GM23338 (cell line): ENCODE data around the gene ITGA8. TPM values are rescaled to one million over a fixed set of nuclear protein-coding genes. Genes with fewer than 3 reads are reported as not detected.

ENCODE experiments used
- ATAC-seq: fragments of 200-7000 bp; cut with Tn5 transposase; 3 replicates; pipeline ENCODE4 v1.9.1; 2020
- DNase-seq: peaks from one replicate; pipeline ENCODE4 v3.0.0-alpha.2; 2015; ENCODE audit warnings: low spot score
- H2AFZ ChIP-seq: fragments of 200-600 bp; sonication (generic); 2 replicates; pipeline ENCODE4 v1.8.0; 2016; ENCODE audit warnings: antibody characterized with exemption, mild to moderate bottlenecking, moderate library complexity
- H3F3A ChIP-seq: fragments of 200-600 bp; sonication (generic); replicated peaks from 2 replicates; pipeline ENCODE4 v1.8.0; 2017; ENCODE audit warnings: antibody characterized with exemption, mixed run types, low read depth
- H3K27ac ChIP-seq: fragments of 200-600 bp; sonication (generic); 2 replicates; pipeline ENCODE4 v1.6.1; 2016; ENCODE audit warnings: low read depth
- H3K27me3 ChIP-seq: fragments of 200-600 bp; sonication (generic); 2 replicates; pipeline ENCODE4 v1.8.0; 2016; ENCODE audit warnings: mild to moderate bottlenecking, mixed run types, moderate library complexity; ENCODE audit not compliant: insufficient read depth
- H3K36me3 ChIP-seq: fragments of 200-600 bp; sonication (generic); 2 replicates; pipeline ENCODE4 v1.8.0; 2016; ENCODE audit warnings: mild to moderate bottlenecking; ENCODE audit not compliant: insufficient read depth
- H3K4me1 ChIP-seq: fragments of 200-600 bp; sonication (generic); 2 replicates; pipeline ENCODE4 v1.8.0; 2016; ENCODE audit warnings: mild to moderate bottlenecking, moderate library complexity; ENCODE audit not compliant: insufficient read depth
- H3K4me2 ChIP-seq: fragments of 200-600 bp; sonication (generic); 2 replicates; pipeline ENCODE4 v1.7.1; 2017; ENCODE audit warnings: mixed run types
- H3K4me3 ChIP-seq: fragments of 200-600 bp; sonication (generic); 2 replicates; pipeline ENCODE4 v1.6.1; 2016; ENCODE audit warnings: mixed run types
- H3K79me2 ChIP-seq: fragments of 200-600 bp; sonication (generic); replicated peaks from 2 replicates; pipeline ENCODE4 v1.8.0; 2017; ENCODE audit warnings: mild to moderate bottlenecking; ENCODE audit not compliant: insufficient read depth
- H3K9me2 ChIP-seq: fragments of 200-600 bp; sonication (generic); 2 replicates; pipeline ENCODE4 v1.8.0; 2017; ENCODE audit not compliant: insufficient read depth
- H4K20me1 ChIP-seq: fragments of 200-600 bp; sonication (generic); replicated peaks from 2 replicates; pipeline ENCODE4 v1.8.0; 2017; ENCODE audit warnings: mild to moderate bottlenecking; ENCODE audit not compliant: insufficient read depth
- H3K27ac Mint-ChIP-seq: 2 replicates; pipeline ENCODE4 v1.8.0; 2020; ENCODE audit warnings: inconsistent platforms, mild to moderate bottlenecking, moderate library complexity, mixed read lengths
- H3K27me3 Mint-ChIP-seq: 3 replicates; pipeline ENCODE4 v1.8.0; 2022; ENCODE audit warnings: low read depth, mild to moderate bottlenecking, moderate library complexity, mixed read lengths, inconsistent platforms; ENCODE audit not compliant: insufficient read depth, poor library complexity
- H3K36me3 Mint-ChIP-seq: 3 replicates; pipeline ENCODE4 v1.8.0; 2021; ENCODE audit warnings: low read depth, mild to moderate bottlenecking, inconsistent platforms, moderate library complexity, mixed read lengths
- H3K4me1 Mint-ChIP-seq: 3 replicates; pipeline ENCODE4 v1.8.0; 2020; ENCODE audit warnings: mild to moderate bottlenecking, inconsistent platforms, mixed read lengths
- H3K4me3 Mint-ChIP-seq: 3 replicates; pipeline ENCODE4 v1.8.0; 2021; ENCODE audit warnings: moderate library complexity, mild to moderate bottlenecking, inconsistent platforms, mixed read lengths
- H3K9me3 Mint-ChIP-seq: 3 replicates; pipeline ENCODE4 v1.8.0; 2020; ENCODE audit warnings: moderate library complexity, mild to moderate bottlenecking, inconsistent platforms, mixed read lengths
- CREB1 ChIP-seq: fragments of 250-450 bp; sonication (Bioruptor Pico); IDR thresholded peaks from 2 replicates; pipeline ENCODE4 v1.5.0; 2020; ENCODE audit warnings: low read depth, mild to moderate bottlenecking, moderate library complexity
- CTCF ChIP-seq, 2 experiments: fragments of 200-600 bp in 1 of 2; sonication (generic) in 1 of 2; conservative IDR thresholded peaks; 2 replicates each; pipeline versions ENCODE4 v1.5.1 to v1.6.1; 2016 to 2017; ENCODE audit warnings: antibody characterized with exemption in 2 of 2, low read depth in 2 of 2, mild to moderate bottlenecking in 2 of 2, moderate library complexity in 1 of 2
- ETS1 ChIP-seq: IDR thresholded peaks from 2 replicates; pipeline ENCODE4 v1.6.1; 2016; ENCODE audit warnings: antibody characterized with exemption
- EZH2 ChIP-seq: fragments of 200-600 bp; sonication (generic); IDR thresholded peaks from one replicate; pipeline ENCODE4 v1.8.0; 2017; ENCODE audit warnings: antibody characterized with exemption, mild to moderate bottlenecking, low read depth; ENCODE audit not compliant: unreplicated experiment
- EZH2phosphoT487 ChIP-seq: fragments of 200-600 bp; sonication (generic); IDR thresholded peaks from one replicate; pipeline ENCODE4 v1.8.1; 2018; ENCODE audit warnings: antibody characterized with exemption; ENCODE audit not compliant: unreplicated experiment
- JUNB ChIP-seq: IDR thresholded peaks from one replicate; pipeline ENCODE4 v1.6.1; 2016; ENCODE audit warnings: antibody characterized with exemption; ENCODE audit not compliant: unreplicated experiment
- NANOG ChIP-seq: IDR thresholded peaks from 2 replicates; pipeline ENCODE4 v1.6.1; 2016; ENCODE audit warnings: antibody characterized with exemption, borderline replicate concordance
- POLR2AphosphoS5 ChIP-seq: IDR thresholded peaks from 2 replicates; pipeline ENCODE4 v1.6.1; 2016; ENCODE audit warnings: antibody characterized with exemption, low read depth
- REST ChIP-seq: IDR thresholded peaks from one replicate; pipeline ENCODE4 v1.6.1; 2018; ENCODE audit warnings: antibody characterized with exemption; ENCODE audit not compliant: unreplicated experiment
- STAT1 ChIP-seq: IDR thresholded peaks from one replicate; pipeline ENCODE4 v1.6.1; 2016; ENCODE audit warnings: antibody characterized with exemption; ENCODE audit not compliant: unreplicated experiment
- ZNF114 ChIP-seq: fragments of 250-450 bp; sonication (Bioruptor Pico); IDR thresholded peaks from 2 replicates; pipeline ENCODE4 v1.5.0; 2020; ENCODE audit warnings: mild to moderate bottlenecking, moderate library complexity
- ZNF331 ChIP-seq: fragments of 250-450 bp; sonication (Bioruptor Pico); IDR thresholded peaks from 2 replicates; pipeline ENCODE4 v1.5.0; 2020; ENCODE audit warnings: low read depth, mild to moderate bottlenecking, moderate library complexity
- ZNF462 ChIP-seq: fragments of 250-450 bp; sonication (Bioruptor Pico); IDR thresholded peaks from 2 replicates; pipeline ENCODE4 v1.5.0; 2020; ENCODE audit warnings: mild to moderate bottlenecking, moderate library complexity
- polyA plus RNA-seq: library from polyadenylated mRNA; unstranded; fragments of >200 nt; fragmentation: Nextera tagmentation; extraction: Ambion mirVana; gene quantifications from 2 replicates; pipeline ENCODE4 v1.2.1, GENCODE V29; 2016
- total RNA-seq: library from RNA; depleted of rRNA; stranded (reverse); fragments of >200 nt; shearing (Covaris generic); gene quantifications from 2 replicates; pipeline ENCODE4 v1.2.3, GENCODE V29; 2014

ITGA8 gene
- total and polyA plus RNA-seq, 2 experiments from 2014 or later = not detected

- H3F3A ChIP-seq = no peaks in the 10 kb centered on the region
- H3K4me1 ChIP-seq = no peaks in the 10 kb centered on the region; the same call in 1 of the 2 replicates
- TF ChIP-seq EZH2 (no peak), ZNF114 (CRISPR knock-in tag) (no peak), EZH2phosphoT487 (no peak), STAT1 (no peak), ZNF462 (no peak), JUNB (no peak), CREB1 (no peak), CTCF (conservative IDR thresholded peaks at IDR 0.05; ENCODE audit: low read depth in 2 of 2) (no peak), REST (no peak), ETS1 (no peak), POLR2AphosphoS5 (no peak), NANOG (no peak), ZNF331 (CRISPR knock-in tag) (no peak)
- no peaks in the 10 kb centered on the region for H3K36me3 ChIP-seq
- DNase-seq (no peak), ATAC-seq (no peak)
- no peaks in the 10 kb centered on the region for H3K27me3 Mint-ChIP-seq
- H3K27ac Mint-ChIP-seq = no peak overlapping the region
- no peak overlapping the region for H3K4me2 ChIP-seq
- H3K9me3 Mint-ChIP-seq = no peaks in the 10 kb centered on the region
- H3K9me2 ChIP-seq = no peaks in the 10 kb centered on the region
- H3K4me3 ChIP-seq = no peak overlapping the region
- no peaks in the 10 kb centered on the region for H3K36me3 Mint-ChIP-seq
- no peaks in the 10 kb centered on the region for H3K79me2 ChIP-seq
- H3K27ac ChIP-seq = no peak overlapping the region
- H2AFZ ChIP-seq = no peak overlapping the region
- H3K27me3 ChIP-seq = no peaks in the 10 kb centered on the region
- H4K20me1 ChIP-seq = no peaks in the 10 kb centered on the region
- H3K4me1 Mint-ChIP-seq = peaks cover 3% of the 10 kb centered on the region
- no peak overlapping the region for H3K4me3 Mint-ChIP-seq
Measured at GRCh38 chr10:15751046-15751445, 31.3 kb upstream of the ITGA8 start.
